Measurements from ENCODE around the gene TRAF3. TPM values are rescaled to one million over a fixed set of nuclear protein-coding genes. Genes with fewer than 3 reads are reported as not detected.

The TRAF3 gene
- polyA plus RNA-seq, 1 of the 3 experiments (the other 2 are of a cell fraction): 17.9 TPM

GRCh38 chr14:102939329-102939728 lies 162.1 kb downstream of the TRAF3 start:
- TF ChIP-seq RXRA (IDR thresholded peaks at IDR 0.05; ENCODE audit: borderline replicate concordance, low read depth) (no peak), GABPA (IDR thresholded peaks at IDR 0.05; ENCODE audit: low read depth) (no peak), TEAD4 (IDR thresholded peaks at IDR 0.05; ENCODE audit: borderline replicate concordance, insufficient read depth) (no peak), CTCF (IDR thresholded peaks at IDR 0.05) (no peak), NFIC (IDR thresholded peaks at IDR 0.05; ENCODE audit: borderline replicate concordance) (no peak), EP300 (IDR thresholded peaks at IDR 0.05; ENCODE audit: borderline replicate concordance in 1 of 2, low read depth in 1 of 2, low read length in 1 of 2) (no peak), ELF1 (IDR thresholded peaks at IDR 0.05) (no peak), YY1 (IDR thresholded peaks at IDR 0.05; ENCODE audit: low read depth) (no peak), SMC3 (IDR thresholded peaks at IDR 0.05; ENCODE audit: low read depth, low read length) (no peak), TAF1 (IDR thresholded peaks at IDR 0.05; ENCODE audit: borderline replicate concordance, low read depth, low read length) (no peak), POLR2AphosphoS5 (IDR thresholded peaks at IDR 0.05; ENCODE audit: low read depth, low read length) (no peak)
- TF ChIP-seq, protein P1, sequence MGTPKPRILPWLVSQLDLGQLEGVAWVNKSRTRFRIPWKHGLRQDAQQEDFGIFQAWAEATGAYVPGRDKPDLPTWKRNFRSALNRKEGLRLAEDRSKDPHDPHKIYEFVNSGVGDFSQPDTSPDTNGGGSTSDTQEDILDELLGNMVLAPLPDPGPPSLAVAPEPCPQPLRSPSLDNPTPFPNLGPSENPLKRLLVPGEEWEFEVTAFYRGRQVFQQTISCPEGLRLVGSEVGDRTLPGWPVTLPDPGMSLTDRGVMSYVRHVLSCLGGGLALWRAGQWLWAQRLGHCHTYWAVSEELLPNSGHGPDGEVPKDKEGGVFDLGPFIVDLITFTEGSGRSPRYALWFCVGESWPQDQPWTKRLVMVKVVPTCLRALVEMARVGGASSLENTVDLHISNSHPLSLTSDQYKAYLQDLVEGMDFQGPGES (IDR thresholded peaks at IDR 0.05; ENCODE audit: low read depth, low read length): no peak
- TF ChIP-seq, protein P2, sequence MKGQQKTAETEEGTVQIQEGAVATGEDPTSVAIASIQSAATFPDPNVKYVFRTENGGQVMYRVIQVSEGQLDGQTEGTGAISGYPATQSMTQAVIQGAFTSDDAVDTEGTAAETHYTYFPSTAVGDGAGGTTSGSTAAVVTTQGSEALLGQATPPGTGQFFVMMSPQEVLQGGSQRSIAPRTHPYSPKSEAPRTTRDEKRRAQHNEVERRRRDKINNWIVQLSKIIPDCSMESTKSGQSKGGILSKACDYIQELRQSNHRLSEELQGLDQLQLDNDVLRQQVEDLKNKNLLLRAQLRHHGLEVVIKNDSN (IDR thresholded peaks at IDR 0.05; ENCODE audit: borderline replicate concordance, low read depth): no peak
- peaks cover 7% of the 10 kb centered on the region; the same call in 1 of the 2 replicates for H3K79me2 ChIP-seq (ENCODE audit: insufficient read depth)
- no peak for DNase-seq
- ChIA-PET POLR2A (no interaction called here), CTCF (no interaction called here)
- H3K4me3 ChIP-seq (ENCODE audit: low read depth in 2 of 2, low read length in 1 of 2): no peak overlapping the region
- no peaks in the 10 kb centered on the region for H3F3A ChIP-seq (replicated peaks; ENCODE audit: insufficient read depth)
- H3K9me2 ChIP-seq: no peaks in the 10 kb centered on the region
- no peaks in the 10 kb centered on the region for H3K9me3 ChIP-seq
- H3K4me1 ChIP-seq (ENCODE audit: control insufficient read depth in 1 of 2, insufficient read depth in 2 of 2, low read depth in 1 of 2, low read length in 1 of 2): peaks cover 0 to 4% of the 10 kb centered on the region in 2 experiments; a peak in 1 of 4 replicates
- no peaks in the 10 kb centered on the region for H4K20me1 ChIP-seq (ENCODE audit: insufficient read depth)
- H3K27ac ChIP-seq (ENCODE audit: low read depth in 2 of 2, low read length in 1 of 2): no peak overlapping the region
- H3K9ac ChIP-seq: no peak overlapping the region
- peaks cover 10 to 69% of the 10 kb centered on the region in 2 experiments for H3K36me3 ChIP-seq (replicated peaks in 1 of 2; ENCODE audit: control insufficient read depth in 1 of 2, insufficient read depth in 2 of 2, low read length in 1 of 2)
- WGBS (ENCODE audit: low lambda C conversion rate): 95% methylated on average over 8 of the region's 18 CpGs
- no peak overlapping the region for H3K4me2 ChIP-seq
- no peak overlapping the region for H2AFZ ChIP-seq (ENCODE audit: low read depth)
- H3K27me3 ChIP-seq (ENCODE audit: insufficient read depth): no peaks in the 10 kb centered on the region

GRCh38 chr14:102939820-102940561 lies 162.7 kb downstream of the TRAF3 start:
- H3K79me2 ChIP-seq (ENCODE audit: insufficient read depth): peaks cover 7% of the 10 kb centered on the region; the same call in 1 of the 2 replicates
- H3K36me3 ChIP-seq (replicated peaks in 1 of 2; ENCODE audit: control insufficient read depth in 1 of 2, insufficient read depth in 2 of 2, low read length in 1 of 2): peaks cover 10 to 75% of the 10 kb centered on the region in 2 experiments

More at GRCh38 chr14:102939820-102940561, 162.7 kb downstream of the TRAF3 start:
- Histone ChIP-seq H4K20me1 (ENCODE audit: insufficient read depth) (no peaks in the 10 kb centered on the region), H2AFZ (ENCODE audit: low read depth) (no peak overlapping the region), H3K9me3 (no peaks in the 10 kb centered on the region), H3F3A (replicated peaks; ENCODE audit: insufficient read depth) (no peaks in the 10 kb centered on the region), H3K9ac (no peak overlapping the region), H3K4me1 (ENCODE audit: control insufficient read depth in 1 of 2, insufficient read depth in 2 of 2, low read depth in 1 of 2, low read length in 1 of 2) (peaks cover 0 to 4% of the 10 kb centered on the region in 2 experiments; a peak in 1 of 4 replicates), H3K27me3 (ENCODE audit: insufficient read depth) (no peaks in the 10 kb centered on the region), H3K9me2 (no peaks in the 10 kb centered on the region), H3K4me3 (ENCODE audit: low read depth in 2 of 2, low read length in 1 of 2) (no peak overlapping the region), H3K27ac (ENCODE audit: low read depth in 2 of 2, low read length in 1 of 2) (no peak overlapping the region), H3K4me2 (no peak overlapping the region)
- TF ChIP-seq RXRA (IDR thresholded peaks at IDR 0.05; ENCODE audit: borderline replicate concordance, low read depth) (no peak), FOXM1 (IDR thresholded peaks at IDR 0.05; ENCODE audit: low read depth) (no peak), FOSL2 (IDR thresholded peaks at IDR 0.05; ENCODE audit: borderline replicate concordance, low read depth) (no peak), TEAD4 (IDR thresholded peaks at IDR 0.05; ENCODE audit: borderline replicate concordance, insufficient read depth) (no peak), NFIC (IDR thresholded peaks at IDR 0.05; ENCODE audit: borderline replicate concordance) (no peak), JUND (IDR thresholded peaks at IDR 0.05) (no peak), RFX5 (IDR thresholded peaks at IDR 0.05; ENCODE audit: low read length) (no peak), EZH2phosphoT487 (IDR thresholded peaks at IDR 0.05; ENCODE audit: borderline replicate concordance, low read depth) (no peak), CHD2 (IDR thresholded peaks at IDR 0.05; ENCODE audit: low read length, partially characterized antibody) (no peak), EP300 (IDR thresholded peaks at IDR 0.05; ENCODE audit: borderline replicate concordance in 1 of 2, low read depth in 1 of 2, low read length in 1 of 2) (no peak)
- TF ChIP-seq, protein P3, sequence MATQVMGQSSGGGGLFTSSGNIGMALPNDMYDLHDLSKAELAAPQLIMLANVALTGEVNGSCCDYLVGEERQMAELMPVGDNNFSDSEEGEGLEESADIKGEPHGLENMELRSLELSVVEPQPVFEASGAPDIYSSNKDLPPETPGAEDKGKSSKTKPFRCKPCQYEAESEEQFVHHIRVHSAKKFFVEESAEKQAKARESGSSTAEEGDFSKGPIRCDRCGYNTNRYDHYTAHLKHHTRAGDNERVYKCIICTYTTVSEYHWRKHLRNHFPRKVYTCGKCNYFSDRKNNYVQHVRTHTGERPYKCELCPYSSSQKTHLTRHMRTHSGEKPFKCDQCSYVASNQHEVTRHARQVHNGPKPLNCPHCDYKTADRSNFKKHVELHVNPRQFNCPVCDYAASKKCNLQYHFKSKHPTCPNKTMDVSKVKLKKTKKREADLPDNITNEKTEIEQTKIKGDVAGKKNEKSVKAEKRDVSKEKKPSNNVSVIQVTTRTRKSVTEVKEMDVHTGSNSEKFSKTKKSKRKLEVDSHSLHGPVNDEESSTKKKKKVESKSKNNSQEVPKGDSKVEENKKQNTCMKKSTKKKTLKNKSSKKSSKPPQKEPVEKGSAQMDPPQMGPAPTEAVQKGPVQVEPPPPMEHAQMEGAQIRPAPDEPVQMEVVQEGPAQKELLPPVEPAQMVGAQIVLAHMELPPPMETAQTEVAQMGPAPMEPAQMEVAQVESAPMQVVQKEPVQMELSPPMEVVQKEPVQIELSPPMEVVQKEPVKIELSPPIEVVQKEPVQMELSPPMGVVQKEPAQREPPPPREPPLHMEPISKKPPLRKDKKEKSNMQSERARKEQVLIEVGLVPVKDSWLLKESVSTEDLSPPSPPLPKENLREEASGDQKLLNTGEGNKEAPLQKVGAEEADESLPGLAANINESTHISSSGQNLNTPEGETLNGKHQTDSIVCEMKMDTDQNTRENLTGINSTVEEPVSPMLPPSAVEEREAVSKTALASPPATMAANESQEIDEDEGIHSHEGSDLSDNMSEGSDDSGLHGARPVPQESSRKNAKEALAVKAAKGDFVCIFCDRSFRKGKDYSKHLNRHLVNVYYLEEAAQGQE (IDR thresholded peaks at IDR 0.05; ENCODE audit: low read depth, low read length): no peak
- ChIA-PET CTCF (no interaction called here), POLR2A (no interaction called here)
- WGBS (ENCODE audit: low lambda C conversion rate): 96% methylated on average over 36 of the region's 43 CpGs
- no peak for DNase-seq

Measured in SK-N-SH (cell line).